Measurements from ENCODE around the gene KRTAP10-8.

The KRTAP10-8 gene

DNA sequence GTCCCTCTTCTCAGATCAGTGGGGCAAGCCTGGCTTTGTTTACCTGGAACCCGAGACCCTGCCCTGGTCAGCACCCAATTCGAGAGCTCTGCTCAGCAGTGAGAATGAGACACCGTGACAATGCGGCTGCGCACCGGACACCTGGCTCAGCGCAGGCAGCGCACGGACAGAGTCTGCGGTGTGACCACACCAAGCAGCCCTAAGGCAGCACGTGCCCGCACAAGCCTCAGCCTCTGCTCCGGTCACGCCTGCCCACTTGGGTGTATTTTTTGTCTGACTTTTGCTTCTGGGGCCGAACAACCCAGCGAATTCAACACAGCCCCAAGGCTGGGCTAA is 4.7 kb downstream of the KRTAP10-8 start:
- no peak for TF ChIP-seq GATA3 (IDR thresholded peaks at IDR 0.05; ENCODE audit: low read depth, low read length)
- TF ChIP-seq GATA2 (IDR thresholded peaks at IDR 0.05; ENCODE audit: low read depth, low read length) = no peak

DNA sequence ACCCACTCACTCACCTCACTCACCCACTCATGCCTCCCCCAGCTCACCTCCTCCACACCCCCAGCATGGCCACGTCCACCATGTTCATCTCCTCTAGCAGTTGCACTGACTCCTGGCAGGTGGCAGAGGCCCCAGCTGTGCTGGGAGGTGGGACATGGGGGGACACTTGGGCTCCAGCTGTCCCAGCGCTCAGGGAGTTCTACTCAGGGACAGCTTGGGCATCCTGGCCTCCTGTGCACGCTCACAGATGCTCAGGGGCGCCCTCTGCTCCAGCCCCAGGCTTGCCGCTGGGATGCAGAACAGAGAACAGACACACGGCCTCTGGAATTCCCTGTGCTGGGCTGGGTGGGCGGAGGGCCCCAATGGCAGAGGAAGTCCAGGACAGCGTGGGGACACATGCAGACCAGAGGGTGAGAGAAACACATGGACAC is 5.2 kb downstream of the KRTAP10-8 start:
- TF ChIP-seq GATA2 (IDR thresholded peaks at IDR 0.05; ENCODE audit: low read depth, low read length) (no peak), GATA3 (IDR thresholded peaks at IDR 0.05; ENCODE audit: low read depth, low read length) (no peak)

DNA sequence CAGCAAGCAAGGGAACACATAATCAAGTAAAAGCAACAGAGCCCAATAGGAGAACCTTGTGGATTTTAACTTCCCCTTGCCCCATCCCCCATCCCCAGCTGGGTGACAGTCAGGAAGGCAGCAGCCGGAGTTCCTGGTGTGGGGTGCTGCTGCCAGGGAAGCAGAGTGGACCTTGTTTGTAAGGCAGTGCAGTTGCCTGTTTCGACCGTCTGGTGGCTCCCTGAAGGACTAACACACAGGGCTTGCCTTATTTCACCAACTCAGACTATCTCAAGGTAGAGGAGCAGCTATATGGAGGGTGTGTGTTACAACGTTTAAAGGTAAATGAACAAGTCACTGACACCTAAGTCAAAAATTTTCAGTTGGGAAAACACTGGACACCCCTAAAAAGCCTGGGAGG is 6.6 kb downstream of the KRTAP10-8 start:
- no peak for TF ChIP-seq GATA2 (IDR thresholded peaks at IDR 0.05; ENCODE audit: low read depth, low read length)
- no peak for TF ChIP-seq GATA3 (IDR thresholded peaks at IDR 0.05; ENCODE audit: low read depth, low read length)

DNA sequence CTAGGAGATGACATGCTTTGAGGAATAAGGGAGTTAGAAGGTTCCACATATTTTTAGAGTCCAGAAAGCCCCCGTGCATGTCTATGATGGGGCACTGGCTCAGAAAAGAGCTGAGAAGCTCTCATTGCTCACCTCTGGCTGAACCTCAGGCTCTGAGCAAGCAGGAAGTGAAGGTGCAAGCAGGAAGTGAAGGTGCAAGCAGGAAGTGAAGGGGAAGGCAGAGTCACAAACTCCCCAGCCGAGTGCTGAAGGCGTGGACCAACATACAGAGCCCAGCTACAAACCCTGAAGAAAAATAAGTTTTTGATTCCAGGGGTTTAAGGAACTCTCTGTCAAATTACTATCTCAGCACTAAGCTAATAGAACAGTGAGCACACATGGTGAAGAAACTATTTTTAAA is 7.0 kb downstream of the KRTAP10-8 start:
- TF ChIP-seq GATA2 (IDR thresholded peaks at IDR 0.05; ENCODE audit: low read depth, low read length) (no peak), GATA3 (IDR thresholded peaks at IDR 0.05; ENCODE audit: low read depth, low read length) (no peak)

DNA sequence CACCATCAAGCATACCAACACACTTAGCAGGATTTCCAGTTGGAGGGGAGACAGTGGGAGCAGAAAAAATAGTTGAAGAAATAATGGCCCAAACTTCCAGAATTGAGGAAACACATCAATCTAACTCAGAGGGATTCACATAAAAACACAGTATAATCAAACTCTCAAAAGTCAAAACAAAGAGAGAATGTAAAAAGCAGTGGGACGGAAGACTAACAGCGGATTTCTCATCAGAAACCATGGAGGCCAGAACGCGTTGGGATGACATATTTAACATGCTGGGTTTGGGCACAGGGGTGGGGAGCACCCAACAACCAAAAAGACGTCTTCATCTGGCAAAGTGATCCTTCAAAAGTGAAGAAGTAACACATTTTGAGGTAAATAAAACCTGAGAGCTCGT is 8.0 kb downstream of the KRTAP10-8 start:
- TF ChIP-seq GATA3 (IDR thresholded peaks at IDR 0.05; ENCODE audit: low read depth, low read length) (no peak), GATA2 (IDR thresholded peaks at IDR 0.05; ENCODE audit: low read depth, low read length) (no peak)

DNA sequence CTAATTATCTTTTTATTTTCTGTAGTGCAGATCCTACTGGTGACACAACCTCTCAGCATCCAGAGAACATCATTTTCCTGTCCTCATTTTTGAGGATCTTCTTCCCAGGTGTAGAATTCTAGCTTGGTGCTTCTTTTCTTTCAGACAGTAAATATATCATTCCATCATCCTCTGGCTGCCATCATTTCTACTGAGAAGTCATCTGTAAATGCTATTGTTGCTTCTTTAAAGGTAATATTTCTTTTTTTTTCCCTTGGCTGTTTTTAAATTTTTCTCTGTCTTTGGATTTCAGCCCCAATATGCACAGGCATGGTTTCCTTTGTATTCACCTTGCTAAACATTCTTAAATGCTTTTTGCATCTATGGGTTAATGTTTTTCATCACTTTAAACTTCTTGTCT is 11.7 kb downstream of the KRTAP10-8 start:
- TF ChIP-seq GATA2 (IDR thresholded peaks at IDR 0.05; ENCODE audit: low read depth, low read length) (no peak), GATA3 (IDR thresholded peaks at IDR 0.05; ENCODE audit: low read depth, low read length) (no peak)

DNA sequence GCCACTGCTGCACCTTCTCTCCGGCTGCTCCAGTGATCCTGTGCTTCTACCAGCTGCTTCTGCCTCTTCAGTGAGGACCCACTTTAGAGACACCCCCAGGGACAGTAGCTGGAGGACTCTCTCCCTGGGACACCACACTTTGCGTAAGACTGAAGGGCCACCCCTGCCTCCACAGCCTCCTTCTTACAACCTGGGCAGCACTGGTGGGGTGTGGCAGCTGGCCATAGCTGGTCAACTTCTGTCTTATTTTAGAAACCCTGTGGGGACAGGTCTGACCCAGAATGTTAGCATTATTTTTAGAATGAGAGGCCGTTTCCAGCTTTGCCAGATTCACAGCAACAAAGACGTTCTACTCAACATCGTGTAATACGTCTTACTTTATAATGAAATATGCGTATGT is 13.9 kb downstream of the KRTAP10-8 start:
- TF ChIP-seq GATA3 (IDR thresholded peaks at IDR 0.05; ENCODE audit: low read depth, low read length) = no peak
- TF ChIP-seq GATA2 (IDR thresholded peaks at IDR 0.05; ENCODE audit: low read depth, low read length) = no peak

DNA sequence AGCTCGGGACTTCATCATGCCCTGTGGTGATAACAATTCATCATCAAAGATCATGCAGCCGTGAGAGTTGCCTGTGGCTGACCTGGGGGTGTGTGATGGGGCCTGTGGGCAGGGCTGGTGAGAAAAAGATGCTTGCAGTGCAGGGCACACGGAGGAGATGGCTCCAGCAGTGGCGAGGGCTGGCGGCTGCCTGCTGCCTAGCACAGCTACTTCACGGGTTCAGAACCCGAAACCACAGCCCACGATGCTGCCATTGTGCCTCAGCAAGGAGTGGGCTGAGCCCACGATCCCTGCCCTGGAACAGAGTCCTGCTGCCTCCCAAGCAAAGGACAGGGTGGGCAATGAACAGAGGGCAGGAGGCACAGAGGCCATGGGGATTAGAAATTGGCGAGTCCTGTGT is 14.4 kb downstream of the KRTAP10-8 start:
- TF ChIP-seq GATA2 (IDR thresholded peaks at IDR 0.05; ENCODE audit: low read depth, low read length) (no peak), GATA3 (IDR thresholded peaks at IDR 0.05; ENCODE audit: low read depth, low read length) (no peak)

DNA sequence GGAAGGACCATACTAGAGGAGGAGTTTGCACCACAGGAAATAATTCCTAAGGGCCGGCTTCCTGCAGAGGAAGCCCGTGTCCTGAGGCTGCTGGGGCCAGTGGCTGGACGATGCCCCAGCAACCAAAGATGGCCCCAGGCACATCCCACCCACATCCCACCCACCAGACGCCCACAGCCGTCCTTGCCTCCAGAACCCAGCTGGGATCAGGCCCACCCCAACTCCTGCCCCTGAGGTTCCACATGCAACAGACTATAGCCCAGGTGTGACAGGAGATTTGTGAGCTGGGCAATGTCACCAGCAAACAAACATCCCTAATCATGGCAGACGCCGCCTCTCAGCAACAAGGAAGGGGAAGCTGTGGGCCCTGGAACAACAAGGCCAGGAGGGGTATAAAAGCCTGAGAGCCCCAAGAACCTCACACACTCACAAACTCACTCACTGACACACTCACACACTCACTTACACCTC is 14.8 kb downstream of the KRTAP10-8 start, which contains the start of gene KRTAP10-9:
Gene KRTAP10-9, plus strand, starts transcription at position 421 of the 471 bp plus-strand sequence. CDS start 79 bp downstream, outside the sequence.
- no peak for TF ChIP-seq GATA3 (IDR thresholded peaks at IDR 0.05; ENCODE audit: low read depth, low read length)
- TF ChIP-seq GATA2 (IDR thresholded peaks at IDR 0.05; ENCODE audit: low read depth, low read length) = no peak

DNA sequence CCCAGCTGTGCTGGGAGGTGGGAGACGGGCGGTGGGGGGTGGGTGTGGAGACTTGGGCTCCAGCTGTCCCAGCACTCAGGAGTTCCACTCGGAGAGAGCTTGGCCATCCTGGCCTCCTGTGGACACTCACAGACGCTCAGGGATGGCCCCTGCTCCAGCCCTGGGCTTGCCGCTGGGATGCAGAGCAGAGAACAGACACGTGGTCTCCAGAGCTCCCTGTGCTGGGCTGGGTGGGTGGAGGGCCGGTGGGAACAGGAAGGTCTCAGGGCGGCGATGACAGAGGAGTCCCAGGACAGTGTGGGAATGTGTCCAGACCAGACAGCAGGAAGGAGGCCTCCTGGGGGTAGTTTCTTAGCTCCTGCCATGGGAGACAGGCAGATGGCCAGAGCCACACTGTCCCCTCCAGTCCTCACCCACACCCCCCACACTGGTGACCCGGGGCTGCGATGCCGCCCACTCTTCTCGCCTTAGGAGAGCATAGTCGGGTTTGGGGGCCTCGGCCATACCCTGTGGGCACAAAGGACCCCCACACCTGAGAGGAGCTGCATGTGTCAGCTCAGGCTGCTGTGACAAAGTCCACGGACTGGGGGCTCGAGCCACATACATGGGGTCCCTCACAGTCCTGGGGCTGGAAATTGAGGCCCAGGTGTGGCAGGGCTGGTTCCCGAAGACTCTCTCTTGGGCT is 17.0 kb downstream of the KRTAP10-8 start:
- TF ChIP-seq GATA3 (IDR thresholded peaks at IDR 0.05; ENCODE audit: low read depth, low read length) (no peak), GATA2 (IDR thresholded peaks at IDR 0.05; ENCODE audit: low read depth, low read length) (no peak)

DNA sequence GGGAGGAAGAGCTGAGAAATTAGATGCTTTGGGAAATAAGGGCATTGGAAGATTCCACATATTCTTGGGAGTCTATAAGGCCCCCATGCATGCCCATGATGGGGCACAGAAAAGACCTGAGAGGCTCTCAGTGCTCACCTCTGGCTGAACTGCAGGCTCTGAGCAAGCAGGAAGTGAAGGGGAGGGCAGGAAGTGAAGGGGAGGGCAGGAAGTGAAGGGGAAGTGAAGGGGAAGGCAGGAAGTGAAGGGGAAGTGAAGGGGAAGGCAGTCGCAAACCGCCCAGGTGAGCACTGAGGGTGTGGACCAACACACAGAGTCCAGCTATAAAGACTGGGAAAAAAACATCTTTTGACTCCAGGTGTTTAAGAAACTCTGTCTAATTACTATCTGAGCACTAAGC is 18.6 kb downstream of the KRTAP10-8 start:
- TF ChIP-seq GATA2 (IDR thresholded peaks at IDR 0.05; ENCODE audit: low read depth, low read length) (no peak), GATA3 (IDR thresholded peaks at IDR 0.05; ENCODE audit: low read depth, low read length) (no peak)

DNA sequence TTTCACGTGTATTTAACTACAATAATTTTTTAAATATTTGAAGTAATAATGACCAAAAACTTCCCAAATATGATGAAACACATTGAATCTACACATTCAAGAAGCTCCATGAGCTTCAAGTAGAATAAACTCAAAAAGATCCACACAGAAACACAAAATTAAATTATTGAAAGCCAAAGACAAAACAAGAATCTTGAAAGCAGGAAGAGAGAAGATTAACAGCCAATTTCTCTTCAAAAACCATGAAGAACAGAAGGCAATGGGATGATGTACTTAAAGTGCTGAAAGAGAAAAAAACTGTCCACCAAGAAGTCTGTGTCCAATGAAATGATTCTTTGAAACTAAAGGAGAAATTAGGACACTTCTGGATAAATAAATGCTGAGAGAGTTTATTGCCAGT is 20.2 kb downstream of the KRTAP10-8 start:
- TF ChIP-seq GATA3 (IDR thresholded peaks at IDR 0.05; ENCODE audit: low read depth, low read length) (no peak), GATA2 (IDR thresholded peaks at IDR 0.05; ENCODE audit: low read depth, low read length) (no peak)

DNA sequence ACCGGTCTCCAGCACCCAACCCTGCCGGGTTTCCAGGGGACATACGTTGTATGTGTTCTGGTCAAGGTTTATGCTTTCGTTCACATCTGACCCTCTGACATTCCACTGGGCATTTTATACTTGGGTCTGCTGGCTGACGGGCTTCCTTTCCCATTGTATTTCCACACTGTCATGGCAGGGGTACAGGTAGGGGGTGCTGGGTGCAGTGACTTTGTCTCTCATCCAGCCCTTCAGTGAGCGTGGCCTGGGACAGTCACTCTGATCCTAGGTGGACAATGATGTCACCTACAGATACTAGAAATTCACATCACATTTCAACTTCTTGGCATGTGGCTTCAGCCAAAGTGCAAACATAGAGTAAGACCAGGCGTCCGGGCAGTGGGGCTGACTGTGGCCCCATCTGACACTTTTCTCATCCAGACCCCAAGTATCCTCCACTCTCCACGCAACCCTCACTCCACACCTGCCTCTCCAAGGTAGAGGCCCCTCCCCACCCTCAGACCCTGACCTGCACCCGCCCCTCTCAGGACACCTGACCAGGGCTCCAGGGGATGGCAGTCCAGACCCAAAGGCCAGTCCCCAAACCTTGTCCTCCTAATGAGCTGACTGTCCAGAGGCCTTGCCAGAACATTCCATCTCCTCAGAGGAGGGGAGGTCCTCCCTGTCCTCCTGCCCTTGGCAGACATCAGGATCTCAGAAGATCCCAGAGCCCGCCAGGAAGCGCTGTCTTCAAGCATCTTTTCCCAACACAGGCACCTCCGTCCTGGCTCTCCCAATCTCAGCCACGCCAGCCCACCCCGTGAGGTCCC is 24.5 kb downstream of the KRTAP10-8 start:
- no peak for TF ChIP-seq GATA2 (IDR thresholded peaks at IDR 0.05; ENCODE audit: low read depth, low read length)
- no peak for TF ChIP-seq GATA3 (IDR thresholded peaks at IDR 0.05; ENCODE audit: low read depth, low read length)

DNA sequence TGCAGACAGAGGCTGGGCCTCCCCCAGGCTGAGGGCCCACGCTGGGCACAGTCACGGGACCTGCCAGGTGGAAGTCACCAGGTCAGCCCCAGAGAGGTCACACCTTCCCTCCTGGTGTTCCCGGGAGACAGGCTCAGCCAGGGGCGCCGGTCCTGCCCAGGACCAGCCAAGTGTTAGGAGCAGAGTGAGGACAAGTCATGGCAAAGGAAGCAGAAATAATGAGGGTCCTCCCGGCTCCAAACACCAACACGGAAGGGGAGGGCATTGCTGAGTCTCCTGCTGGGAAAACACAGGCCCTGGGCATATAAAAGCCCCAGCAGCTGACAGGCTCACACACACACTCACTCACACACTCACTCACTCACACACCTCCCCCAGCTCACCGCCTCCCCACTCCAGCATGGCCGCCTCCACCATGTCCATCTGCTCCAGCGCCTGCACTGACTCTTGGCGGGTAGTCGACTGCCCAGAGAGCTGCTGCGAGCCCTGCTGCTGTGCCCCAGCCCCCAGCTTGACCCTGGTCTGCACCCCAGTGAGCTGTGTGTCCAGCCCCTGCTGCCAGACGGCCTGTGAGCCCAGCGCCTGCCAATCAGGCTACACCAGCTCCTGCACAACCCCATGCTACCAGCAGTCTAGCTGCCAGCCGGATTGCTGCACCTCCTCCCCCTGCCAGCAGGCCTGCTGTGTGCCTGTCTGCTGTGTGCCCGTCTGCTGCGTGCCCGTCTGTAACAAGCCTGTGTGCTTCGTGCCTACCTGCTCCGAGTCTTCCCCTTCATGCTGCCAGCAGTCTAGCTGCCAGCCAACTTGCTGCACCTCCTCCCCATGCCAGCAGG is 25.4 kb downstream of the KRTAP10-8 start, which contains the start of gene KRTAP10-10:
Gene KRTAP10-10, plus strand, starts transcription at position 339 of the 833 bp plus-strand sequence. Its CDS starts 62 bp downstream, at position 401.
- TF ChIP-seq GATA3 (IDR thresholded peaks at IDR 0.05; ENCODE audit: low read depth, low read length) (no peak), GATA2 (IDR thresholded peaks at IDR 0.05; ENCODE audit: low read depth, low read length) (no peak)
